OCI-LY1 (cell line): ENCODE measurements around the gene ABCC4.

Source experiments
- EZH2 ChIP-seq: fragments of 200-600 bp; sonication (generic), shearing (Covaris generic); IDR thresholded peaks from 2 replicates; pipeline ENCODE4 v1.8.0; 2017; ENCODE audit warnings: borderline replicate concordance, mixed run types, mild to moderate bottlenecking, antibody characterized with exemption, low read length, moderate library complexity, mixed read lengths
- TF ChIP-seq, protein P1 (sequence below): fragments of 200-600 bp; sonication (generic), shearing (Covaris generic); IDR thresholded peaks from 2 replicates; pipeline ENCODE4 v1.5.1; 2017; ENCODE audit warnings: mild to moderate bottlenecking, antibody characterized with exemption, low read length, moderate library complexity, mixed read lengths

DNA sequence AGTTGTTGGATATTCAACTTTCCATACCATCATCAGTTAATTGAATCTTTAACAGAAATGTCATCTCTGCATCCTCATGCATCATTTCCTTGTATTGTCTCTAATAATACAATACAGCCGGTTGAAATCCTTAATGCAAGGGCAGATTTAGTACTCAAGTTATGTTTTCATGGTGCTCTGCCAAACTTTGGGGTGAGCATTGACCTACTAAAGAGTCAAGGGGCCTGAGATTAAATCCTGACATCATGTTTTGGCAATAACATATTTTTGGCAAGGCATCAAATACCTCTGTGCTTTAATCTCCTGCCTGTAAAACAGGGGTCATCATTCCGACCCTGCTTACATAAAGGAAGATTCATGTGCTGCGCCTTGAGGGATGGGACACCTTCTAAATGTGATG is 42.7 kb upstream of the ABCC4 start:
- TF ChIP-seq, protein P1, sequence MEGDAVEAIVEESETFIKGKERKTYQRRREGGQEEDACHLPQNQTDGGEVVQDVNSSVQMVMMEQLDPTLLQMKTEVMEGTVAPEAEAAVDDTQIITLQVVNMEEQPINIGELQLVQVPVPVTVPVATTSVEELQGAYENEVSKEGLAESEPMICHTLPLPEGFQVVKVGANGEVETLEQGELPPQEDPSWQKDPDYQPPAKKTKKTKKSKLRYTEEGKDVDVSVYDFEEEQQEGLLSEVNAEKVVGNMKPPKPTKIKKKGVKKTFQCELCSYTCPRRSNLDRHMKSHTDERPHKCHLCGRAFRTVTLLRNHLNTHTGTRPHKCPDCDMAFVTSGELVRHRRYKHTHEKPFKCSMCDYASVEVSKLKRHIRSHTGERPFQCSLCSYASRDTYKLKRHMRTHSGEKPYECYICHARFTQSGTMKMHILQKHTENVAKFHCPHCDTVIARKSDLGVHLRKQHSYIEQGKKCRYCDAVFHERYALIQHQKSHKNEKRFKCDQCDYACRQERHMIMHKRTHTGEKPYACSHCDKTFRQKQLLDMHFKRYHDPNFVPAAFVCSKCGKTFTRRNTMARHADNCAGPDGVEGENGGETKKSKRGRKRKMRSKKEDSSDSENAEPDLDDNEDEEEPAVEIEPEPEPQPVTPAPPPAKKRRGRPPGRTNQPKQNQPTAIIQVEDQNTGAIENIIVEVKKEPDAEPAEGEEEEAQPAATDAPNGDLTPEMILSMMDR: no peak
- no peak for TF ChIP-seq EZH2
